ENCODE measurements around the gene MMP7. TPM values are rescaled to one million over a fixed set of nuclear protein-coding genes. Genes with fewer than 3 reads are reported as not detected.
A peak's percentile ranks its signal among the peaks of the same experiment; 100 is the strongest.

MMP7 gene
- total RNA-seq, 1 donor from 2014 or later = not detected

DNA sequence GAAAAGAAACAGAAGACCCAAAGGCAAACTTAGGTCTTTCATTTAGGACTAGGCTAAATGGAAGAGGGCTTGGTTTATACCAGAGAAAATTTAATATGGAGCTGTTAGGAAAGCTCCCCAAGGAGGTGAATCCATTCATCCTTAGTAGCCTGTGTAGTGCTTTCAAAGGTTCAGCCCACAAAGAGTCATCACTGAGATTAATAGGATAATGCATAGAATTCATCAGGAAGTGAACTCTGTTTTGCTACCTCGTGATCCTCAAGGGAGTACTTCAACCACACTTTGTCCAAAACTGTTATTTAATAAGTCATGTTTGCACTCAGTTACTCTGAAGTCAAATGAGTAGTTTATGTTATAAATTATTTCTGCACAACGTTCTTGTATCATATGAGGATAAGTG is 43.3 kb upstream of the MMP7 start:
- POLR2A ChIA-PET = interaction anchor here (1.2 kb wide), 1 partner anchor 249 kb away, joined by 3 read pairs; no protein-coding TSS in a partner anchor
- no peak overlapping the region for H3K27ac Mint-ChIP-seq
- H3K36me3 Mint-ChIP-seq (ENCODE audit: low read depth) = peaks cover 3% of the 10 kb centered on the region
- DNase-seq (no peak), ATAC-seq (ENCODE audit: low read depth) (no peak)
- H3K4me3 Mint-ChIP-seq = no peak overlapping the region
- TF ChIP-seq, protein P1, sequence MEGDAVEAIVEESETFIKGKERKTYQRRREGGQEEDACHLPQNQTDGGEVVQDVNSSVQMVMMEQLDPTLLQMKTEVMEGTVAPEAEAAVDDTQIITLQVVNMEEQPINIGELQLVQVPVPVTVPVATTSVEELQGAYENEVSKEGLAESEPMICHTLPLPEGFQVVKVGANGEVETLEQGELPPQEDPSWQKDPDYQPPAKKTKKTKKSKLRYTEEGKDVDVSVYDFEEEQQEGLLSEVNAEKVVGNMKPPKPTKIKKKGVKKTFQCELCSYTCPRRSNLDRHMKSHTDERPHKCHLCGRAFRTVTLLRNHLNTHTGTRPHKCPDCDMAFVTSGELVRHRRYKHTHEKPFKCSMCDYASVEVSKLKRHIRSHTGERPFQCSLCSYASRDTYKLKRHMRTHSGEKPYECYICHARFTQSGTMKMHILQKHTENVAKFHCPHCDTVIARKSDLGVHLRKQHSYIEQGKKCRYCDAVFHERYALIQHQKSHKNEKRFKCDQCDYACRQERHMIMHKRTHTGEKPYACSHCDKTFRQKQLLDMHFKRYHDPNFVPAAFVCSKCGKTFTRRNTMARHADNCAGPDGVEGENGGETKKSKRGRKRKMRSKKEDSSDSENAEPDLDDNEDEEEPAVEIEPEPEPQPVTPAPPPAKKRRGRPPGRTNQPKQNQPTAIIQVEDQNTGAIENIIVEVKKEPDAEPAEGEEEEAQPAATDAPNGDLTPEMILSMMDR (IDR thresholded peaks at IDR 0.05) = no peak
- H3K27me3 Mint-ChIP-seq = no peaks in the 10 kb centered on the region
- CTCF ChIA-PET = no interaction called here
- intact Hi-C loops (cut with micrococcal nuclease) = no loop called here
- peaks cover 26% of the 10 kb centered on the region for H3K4me1 Mint-ChIP-seq
- peaks cover 5% of the 10 kb centered on the region for H3K9me3 Mint-ChIP-seq

DNA sequence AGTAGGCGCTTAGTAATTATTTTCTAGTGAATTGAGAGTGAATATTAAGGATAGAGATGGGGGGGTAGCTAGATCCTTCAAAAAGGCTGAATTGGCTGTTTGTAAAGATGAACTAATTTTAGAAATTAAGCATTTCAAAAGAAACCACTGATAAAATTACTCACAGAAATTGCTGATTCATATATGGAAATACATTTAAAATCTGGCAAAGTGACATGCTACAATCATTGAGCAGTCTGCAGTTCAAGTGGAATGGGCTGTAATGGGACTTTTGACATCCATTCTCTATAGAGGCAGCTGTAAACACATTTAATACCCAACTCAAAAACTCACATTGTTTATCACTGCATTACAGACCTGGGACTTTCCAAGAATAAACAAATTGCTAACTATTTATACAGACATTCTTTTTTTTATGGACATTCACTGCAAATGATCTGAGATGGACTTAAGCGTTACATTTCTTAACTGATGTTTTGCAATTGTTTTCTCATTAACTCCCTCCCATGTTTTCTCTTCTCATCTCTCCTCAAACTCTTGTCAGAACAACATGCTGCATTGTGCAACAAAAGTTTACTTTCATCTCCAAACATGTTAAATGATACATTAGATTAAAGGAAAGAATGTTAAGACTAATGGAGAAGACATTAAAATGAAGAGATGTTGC is 42.1 kb upstream of the MMP7 start:
- TF ChIP-seq, protein P1 (IDR thresholded peaks at IDR 0.05) = no peak
- intact Hi-C loops (cut with micrococcal nuclease) = no loop called here
- DNase-seq = no peak
- Mint-ChIP-seq H3K27me3 (no peaks in the 10 kb centered on the region), H3K4me1 (peaks cover 24% of the 10 kb centered on the region), H3K27ac (no peak overlapping the region), H3K36me3 (ENCODE audit: low read depth) (peaks cover 3% of the 10 kb centered on the region), H3K9me3 (peaks cover 11% of the 10 kb centered on the region), H3K4me3 (no peak overlapping the region)
- ChIA-PET POLR2A (no interaction called here), CTCF (no interaction called here)
- no peak for ATAC-seq (ENCODE audit: low read depth)

DNA sequence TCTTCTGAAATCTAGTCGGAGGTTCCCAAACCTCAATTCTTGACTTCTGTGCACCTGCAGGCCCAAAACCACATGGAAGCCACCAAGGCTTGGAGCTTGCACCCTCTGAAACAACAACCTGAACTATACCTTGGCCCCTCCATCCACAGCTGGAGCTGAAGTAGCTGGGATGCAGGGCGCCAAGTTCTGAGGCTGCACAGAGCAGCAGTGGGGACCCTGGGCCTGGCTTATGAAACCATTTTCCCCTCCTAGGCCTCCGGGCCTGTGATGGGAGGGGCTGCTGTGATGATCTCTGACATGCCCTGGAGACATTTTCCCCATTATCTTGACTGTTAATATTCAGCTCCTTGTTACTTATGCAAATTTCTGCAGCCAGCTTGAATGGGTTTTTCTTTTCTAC is 38.3 kb upstream of the MMP7 start:
- CTCF ChIA-PET = no interaction called here
- Mint-ChIP-seq H3K4me3 (no peak overlapping the region), H3K4me1 (peaks cover 10% of the 10 kb centered on the region), H3K9me3 (peaks cover 18% of the 10 kb centered on the region), H3K36me3 (ENCODE audit: low read depth) (peaks cover 3% of the 10 kb centered on the region), H3K27me3 (no peaks in the 10 kb centered on the region), H3K27ac (no peak overlapping the region)
- POLR2A ChIA-PET = no interaction called here
- DNase-seq = no peak
- ATAC-seq (ENCODE audit: low read depth) = no peak
- TF ChIP-seq, protein P1 (IDR thresholded peaks at IDR 0.05) = no peak
- intact Hi-C loops (cut with micrococcal nuclease) = no loop called here

DNA sequence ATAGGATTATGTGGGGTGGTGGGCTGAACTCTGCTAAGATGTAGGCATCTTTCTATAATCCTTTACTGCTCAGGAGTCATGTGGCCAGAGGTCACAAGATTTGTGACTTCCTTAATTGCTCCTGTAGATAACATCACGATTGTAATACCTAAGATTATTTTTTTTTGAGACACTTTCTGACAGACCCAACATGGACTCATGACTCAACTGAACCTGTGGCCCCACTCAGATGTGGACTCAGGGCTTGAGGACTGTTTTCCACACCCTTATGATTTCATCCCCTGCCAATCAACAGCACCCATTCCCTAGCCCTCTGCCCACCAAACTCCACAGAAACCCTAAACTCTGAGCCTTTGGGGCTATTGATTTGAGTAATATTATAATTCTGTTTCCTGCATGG is 35.6 kb upstream of the MMP7 start:
- intact Hi-C loops (cut with micrococcal nuclease) = no loop called here
- DNase-seq (no peak), ATAC-seq (ENCODE audit: low read depth) (no peak)
- Mint-ChIP-seq H3K27me3 (no peaks in the 10 kb centered on the region), H3K9me3 (peaks cover 20% of the 10 kb centered on the region), H3K27ac (no peak overlapping the region), H3K4me3 (no peak overlapping the region), H3K4me1 (peaks cover 36% of the 10 kb centered on the region), H3K36me3 (ENCODE audit: low read depth) (peaks cover 3% of the 10 kb centered on the region)
- TF ChIP-seq, protein P1 (IDR thresholded peaks at IDR 0.05) = no peak
- ChIA-PET CTCF (no interaction called here), POLR2A (no interaction called here)

DNA sequence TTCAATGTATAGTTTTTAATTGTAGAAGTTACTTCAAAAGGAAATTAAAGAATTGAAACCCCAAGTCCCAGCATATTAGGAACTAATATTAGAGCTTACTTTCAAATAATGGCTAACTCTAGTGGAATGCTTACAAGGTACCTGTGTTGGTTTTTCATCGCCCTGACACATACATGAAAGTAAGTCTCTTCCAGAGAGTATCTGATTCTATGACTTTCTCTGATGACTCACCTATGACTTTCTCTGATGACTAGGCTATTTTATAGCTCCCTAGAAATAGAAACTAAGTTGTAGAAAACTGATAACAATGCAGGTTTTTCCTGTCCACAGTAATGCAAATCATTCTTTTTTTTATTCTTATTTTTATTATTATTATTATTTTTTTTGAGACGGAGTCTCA is 33.6 kb upstream of the MMP7 start:
- Mint-ChIP-seq H3K4me1 (peaks cover 51% of the 10 kb centered on the region), H3K36me3 (ENCODE audit: low read depth) (peaks cover 1% of the 10 kb centered on the region), H3K27me3 (no peaks in the 10 kb centered on the region), H3K4me3 (no peak overlapping the region), H3K9me3 (peaks cover 16% of the 10 kb centered on the region), H3K27ac (no peak overlapping the region)
- ChIA-PET POLR2A (interaction anchor here (0.6 to 0.7 kb wide), 2 partner anchors 25 to 308 kb away, joined by 3 to 4 read pairs; no protein-coding TSS in a partner anchor), CTCF (interaction anchor here (2.7 kb wide), 1 partner anchor 48 kb away, joined by 8 read pairs; no protein-coding TSS in a partner anchor)
- TF ChIP-seq, protein P1 (IDR thresholded peaks at IDR 0.05) = no peak
- peak; percentile 52 for ATAC-seq (ENCODE audit: low read depth)
- intact Hi-C loops (cut with micrococcal nuclease) = loop anchor here (1.0 kb wide), 1 partner anchor 17 kb away; no protein-coding TSS in a partner anchor
- DNase-seq = no peak

Measured in activated B cell treated with CpG ODN at 0.5 μM for 24 hours (primary cell).